ENCODE results near the gene RBL1.
"Not testable (repeated sequence)": the region's sequence is repeated elsewhere in the genome, so short reads cannot be mapped to it uniquely, and the experiment has no call there.

RBL1 gene

DNA sequence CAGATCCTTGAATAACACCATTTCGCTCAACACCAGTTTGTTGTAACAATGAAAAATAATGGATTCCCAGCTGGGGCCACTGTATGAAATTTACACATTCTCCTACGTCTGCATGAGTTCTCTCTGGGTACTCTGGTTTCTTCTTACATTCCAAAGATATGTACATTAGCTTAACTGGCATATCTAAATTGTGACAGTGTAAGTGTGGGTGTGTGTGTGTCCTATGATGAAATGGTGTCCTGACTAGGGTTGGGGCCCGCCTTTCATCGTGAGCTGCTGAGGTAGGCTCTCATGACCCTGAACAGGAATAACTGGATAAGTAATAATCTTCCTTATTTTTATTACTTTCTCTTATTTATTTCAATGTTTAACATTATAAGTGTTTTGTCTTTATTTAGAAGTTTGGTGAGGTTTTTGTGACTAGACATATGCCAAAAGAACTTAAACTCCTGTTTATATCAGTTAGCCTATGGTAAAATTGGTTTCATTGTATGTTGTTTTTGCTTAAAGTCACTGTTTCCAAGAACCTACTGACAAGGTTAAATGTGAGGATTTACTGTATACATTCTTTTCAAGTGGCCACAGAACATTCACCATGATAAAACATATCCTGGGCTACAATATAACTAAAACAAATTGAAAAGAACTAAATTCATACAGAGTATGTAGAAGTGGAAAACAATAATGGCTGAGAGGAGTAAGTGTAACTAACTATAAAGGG, 42.4 kb downstream of the RBL1 start:
- peaks cover 64% of the 10 kb centered on the region for H3K36me3 Mint-ChIP-seq (ENCODE audit: insufficient read depth)
- no peaks in the 10 kb centered on the region for H3K27me3 Mint-ChIP-seq
- ATAC-seq (replicated peaks): no peak

GRCh38 chr20:37042986-37043972, 52.5 kb downstream of the RBL1 start:
- DNase-seq: peak; percentile 24 to 35 (median 25)
- Mint-ChIP-seq H3K4me3 (peak overlapping the region; percentile 70 to 83), H3K36me3 (ENCODE audit: insufficient read depth) (peaks cover 44% of the 10 kb centered on the region), H3K27me3 (no peaks in the 10 kb centered on the region), H3K27ac (peak overlapping the region; percentile 80 to 95), H3K4me1 (ENCODE audit: low read depth in 2 of 2) (peaks cover 15 to 23% of the 10 kb centered on the region in 2 donors), H3K9me3 (no peaks in the 10 kb centered on the region)
- peak; percentile 72 for ATAC-seq (replicated peaks)

More for the DNA sequence above, 42.4 kb downstream of the RBL1 start:
- DNase-seq: no peak
- H3K27ac Mint-ChIP-seq: peak overlapping the region; percentile 23 to 38
- no peaks in the 10 kb centered on the region for H3K9me3 Mint-ChIP-seq
- H3K4me3 Mint-ChIP-seq: no peak overlapping the region
- no peaks in the 10 kb centered on the region for H3K4me1 Mint-ChIP-seq (ENCODE audit: low read depth in 2 of 2)

DNA sequence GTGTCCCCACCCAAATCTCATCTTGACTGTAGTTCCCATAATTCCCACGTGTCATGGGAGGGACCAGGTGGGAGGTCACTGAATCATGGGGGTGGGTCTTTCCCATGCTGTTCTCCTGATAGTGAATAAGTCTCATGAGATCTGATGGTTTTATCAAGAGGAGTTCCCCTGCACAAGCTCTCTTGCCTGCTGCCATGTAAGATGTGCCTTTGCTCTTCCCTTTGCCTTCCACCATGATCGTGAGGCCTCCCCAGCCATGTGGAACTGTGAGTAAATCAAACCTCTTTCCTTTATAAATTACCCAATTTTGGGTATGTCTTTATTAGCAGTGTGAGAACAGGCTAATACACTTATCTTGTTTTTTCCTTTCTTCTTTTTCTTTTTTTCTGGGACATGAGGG, 56.4 kb downstream of the RBL1 start:
- not testable (repeated sequence) for H3K4me3 Mint-ChIP-seq; ATAC-seq (replicated peaks); H3K27me3 Mint-ChIP-seq; H3K9me3 Mint-ChIP-seq; DNase-seq
- Mint-ChIP-seq H3K4me1 (ENCODE audit: low read depth in 2 of 2) (peaks cover 14 to 19% of the 10 kb centered on the region in 2 donors), H3K36me3 (ENCODE audit: insufficient read depth) (peaks cover 33% of the 10 kb centered on the region), H3K27ac (peak overlapping the region in 1 of 2 donors; percentile 64)

GRCh38 chr20:37032077-37032476, 63.7 kb downstream of the RBL1 start:
- no peak overlapping the region for H3K27ac Mint-ChIP-seq
- DNase-seq (no peak), ATAC-seq (replicated peaks) (no peak)
- no peaks in the 10 kb centered on the region for H3K4me1 Mint-ChIP-seq (ENCODE audit: low read depth in 2 of 2)
- no peaks in the 10 kb centered on the region for H3K9me3 Mint-ChIP-seq
- H3K36me3 Mint-ChIP-seq (ENCODE audit: insufficient read depth): peaks cover 34% of the 10 kb centered on the region
- no peaks in the 10 kb centered on the region for H3K27me3 Mint-ChIP-seq
- no peak overlapping the region for H3K4me3 Mint-ChIP-seq

GRCh38 chr20:37020636-37021035, 75.2 kb downstream of the RBL1 start:
- no peaks in the 10 kb centered on the region for H3K27me3 Mint-ChIP-seq
- H3K27ac Mint-ChIP-seq: no peak overlapping the region
- H3K36me3 Mint-ChIP-seq (ENCODE audit: insufficient read depth): peaks cover 30% of the 10 kb centered on the region
- ATAC-seq (replicated peaks) (no peak), DNase-seq (no peak)
- peaks cover 9 to 10% of the 10 kb centered on the region in 2 donors for H3K4me1 Mint-ChIP-seq (ENCODE audit: low read depth in 2 of 2)
- no peaks in the 10 kb centered on the region for H3K9me3 Mint-ChIP-seq
- no peak overlapping the region for H3K4me3 Mint-ChIP-seq

DNA sequence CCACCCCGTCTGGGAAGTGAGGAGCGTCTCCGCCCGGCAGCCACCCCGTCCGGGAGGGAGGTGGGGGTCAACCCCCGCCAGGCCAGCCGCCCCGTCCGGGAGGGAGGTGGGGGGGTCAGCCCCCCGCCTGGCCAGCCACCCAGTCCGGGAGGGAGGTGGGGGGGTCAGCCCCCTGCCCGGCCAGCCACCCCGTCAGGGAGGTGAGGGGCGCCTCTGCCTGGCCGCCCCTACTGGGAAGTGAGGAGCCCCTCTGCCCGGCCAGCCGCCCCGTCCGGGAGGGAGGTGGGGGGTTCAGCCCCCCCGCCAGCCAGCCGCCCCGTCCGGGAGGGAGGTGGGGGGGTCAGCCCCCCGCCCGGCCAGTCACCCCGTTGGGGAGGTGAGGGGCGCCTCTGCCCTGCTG, 83.2 kb downstream of the RBL1 start:
- peaks cover 12% of the 10 kb centered on the region for H3K36me3 Mint-ChIP-seq (ENCODE audit: insufficient read depth)
- not testable (repeated sequence) for H3K27ac Mint-ChIP-seq

GRCh38 chr20:37011858-37012257, 83.9 kb downstream of the RBL1 start:
- Mint-ChIP-seq H3K36me3 (ENCODE audit: insufficient read depth) (peaks cover 11% of the 10 kb centered on the region), H3K27ac (peak overlapping the region in 1 of 2 donors; percentile 65), H3K4me1 (ENCODE audit: low read depth in 2 of 2) (peaks cover 15 to 19% of the 10 kb centered on the region in 2 donors)
- not testable (repeated sequence) for H3K27me3 Mint-ChIP-seq; DNase-seq; H3K9me3 Mint-ChIP-seq; ATAC-seq (replicated peaks); H3K4me3 Mint-ChIP-seq

More for the DNA sequence above, 83.2 kb downstream of the RBL1 start:
- not testable (repeated sequence) for ATAC-seq (replicated peaks); H3K9me3 Mint-ChIP-seq; H3K4me3 Mint-ChIP-seq; DNase-seq; H3K27me3 Mint-ChIP-seq
- H3K4me1 Mint-ChIP-seq (ENCODE audit: low read depth in 2 of 2): peaks cover 15 to 20% of the 10 kb centered on the region in 2 donors

GRCh38 chr20:37011147-37011546, 84.7 kb downstream of the RBL1 start:
- H3K27ac Mint-ChIP-seq: peak overlapping the region; percentile 55 to 65
- DNase-seq (no peak), ATAC-seq (replicated peaks) (no peak)
- H3K36me3 Mint-ChIP-seq (ENCODE audit: insufficient read depth): peaks cover 13% of the 10 kb centered on the region
- no peaks in the 10 kb centered on the region for H3K9me3 Mint-ChIP-seq
- H3K4me3 Mint-ChIP-seq: no peak overlapping the region
- peaks cover 12 to 14% of the 10 kb centered on the region in 2 donors for H3K4me1 Mint-ChIP-seq (ENCODE audit: low read depth in 2 of 2)
- no peaks in the 10 kb centered on the region for H3K27me3 Mint-ChIP-seq

GRCh38 chr20:37007898-37008649, 87.7 kb downstream of the RBL1 start:
- Mint-ChIP-seq H3K27ac (peak overlapping the region; percentile 82 to 86), H3K36me3 (ENCODE audit: insufficient read depth) (peaks cover 20% of the 10 kb centered on the region), H3K27me3 (no peaks in the 10 kb centered on the region), H3K4me3 (peak overlapping the region; percentile 7 to 53), H3K9me3 (no peaks in the 10 kb centered on the region), H3K4me1 (ENCODE audit: low read depth in 2 of 2) (peaks cover 9 to 10% of the 10 kb centered on the region in 2 donors)
- peak; percentile 99 for ATAC-seq (replicated peaks)
- DNase-seq: peak; percentile 21 to 41 (median 21)

DNA sequence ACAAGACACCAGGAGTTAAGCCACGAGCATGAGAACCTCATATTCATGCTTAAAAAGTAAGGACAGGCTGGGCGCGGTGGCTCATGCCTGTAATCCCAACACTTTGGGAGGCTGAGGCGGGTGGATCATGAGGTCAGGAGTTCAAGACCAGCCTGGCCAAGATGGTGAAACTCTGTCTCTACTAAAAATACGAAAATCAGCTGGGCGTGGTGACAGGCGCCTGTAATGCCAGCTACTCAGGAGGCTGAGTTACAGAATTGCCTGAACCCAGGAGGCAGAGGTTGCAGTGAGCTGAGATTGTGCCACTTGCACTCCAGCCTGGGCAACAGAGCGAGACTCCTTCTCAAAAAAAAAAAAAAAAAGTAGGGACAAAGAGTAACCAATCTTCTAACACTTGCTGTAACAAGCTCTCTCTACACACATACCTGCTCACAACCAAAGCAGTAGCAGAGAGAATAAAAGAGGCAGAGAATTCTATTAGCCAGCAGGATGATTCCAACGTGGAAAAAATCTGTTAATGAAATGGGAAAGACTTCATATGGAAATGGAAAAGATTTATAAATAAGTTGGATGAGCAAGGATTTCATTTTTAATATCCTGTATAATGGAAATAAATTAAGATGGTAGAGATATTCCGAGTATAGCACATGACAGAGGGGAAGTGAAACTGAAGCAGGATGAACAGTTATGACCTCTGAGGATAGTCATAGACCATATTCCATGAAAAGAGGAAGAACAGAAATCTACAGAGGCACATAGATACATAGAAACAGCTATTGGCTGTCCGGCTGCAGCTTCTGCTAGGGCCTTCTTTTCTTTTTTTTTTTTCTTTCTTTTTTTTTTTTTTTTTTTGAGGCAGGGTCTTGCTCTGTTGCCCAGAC, 90.5 kb downstream of the RBL1 start:
- DNase-seq; H3K9me3 Mint-ChIP-seq; H3K4me1 Mint-ChIP-seq (ENCODE audit: low read depth in 2 of 2); H3K4me3 Mint-ChIP-seq; H3K27me3 Mint-ChIP-seq: not testable (repeated sequence)
- H3K36me3 Mint-ChIP-seq (ENCODE audit: insufficient read depth): peaks cover 29% of the 10 kb centered on the region
- ATAC-seq (replicated peaks): peak; percentile 44
- peak overlapping the region in 1 of 2 donors; percentile 26 for H3K27ac Mint-ChIP-seq

- H3K27me3 Mint-ChIP-seq; H3K4me1 Mint-ChIP-seq (ENCODE audit: low read depth in 2 of 2); H3K27ac Mint-ChIP-seq; H3K9me3 Mint-ChIP-seq; H3K4me3 Mint-ChIP-seq; ATAC-seq (replicated peaks); DNase-seq: not testable (repeated sequence)
- peaks cover 32% of the 10 kb centered on the region for H3K36me3 Mint-ChIP-seq (ENCODE audit: insufficient read depth)
Observed at GRCh38 chr20:37001634-37002033, 94.2 kb downstream of the RBL1 start.

GRCh38 chr20:37000171-37000570, 95.6 kb downstream of the RBL1 start:
- not testable (repeated sequence) for H3K9me3 Mint-ChIP-seq; H3K27me3 Mint-ChIP-seq; DNase-seq; H3K27ac Mint-ChIP-seq; H3K4me1 Mint-ChIP-seq (ENCODE audit: low read depth in 2 of 2); ATAC-seq (replicated peaks); H3K4me3 Mint-ChIP-seq
- H3K36me3 Mint-ChIP-seq (ENCODE audit: insufficient read depth): peaks cover 29% of the 10 kb centered on the region

Data from effector memory CD8-positive, alpha-beta T cell (primary cell).